BLaER1 treated with 17β-estradiol and CSF1 and Interleukin-3, amounts not matched to agents 10 nM and 100 nM (cell line): Measurements from ENCODE around the gene PLPP1.

ENCODE experiments used
- H3K27ac ChIP-seq, 11 experiments: shearing (Covaris generic); formaldehyde crosslinking; 2 replicates each; pipeline ENCODE4 v1.8.1; 2022
- H3K27me3 ChIP-seq, 11 experiments: shearing (Covaris generic); formaldehyde crosslinking; 2 replicates each; pipeline ENCODE4 v1.8.1; 2022
- H3K36me3 ChIP-seq, 11 experiments: shearing (Covaris generic); formaldehyde crosslinking; 2 replicates each; pipeline ENCODE4 v1.8.1; 2022
- H3K4me1 ChIP-seq, 10 experiments: shearing (Covaris generic); formaldehyde crosslinking; 2 replicates each; pipeline ENCODE4 v1.8.1; 2022
- H3K4me2 ChIP-seq, 11 experiments: shearing (Covaris generic); formaldehyde crosslinking; 2 replicates each; pipeline ENCODE4 v1.8.1; 2022
- H3K4me3 ChIP-seq, 10 experiments: shearing (Covaris generic); formaldehyde crosslinking; 2 replicates each; pipeline ENCODE4 v1.8.1; 2022
- H3K9ac ChIP-seq, 11 experiments: shearing (Covaris generic); formaldehyde crosslinking; 2 replicates each; pipeline ENCODE4 v1.8.1; 2022
- H3K9me3 ChIP-seq, 11 experiments: shearing (Covaris generic); formaldehyde crosslinking; replicated peaks in 1 of 11; 2 replicates each; pipeline ENCODE4 v1.8.1; 2022
- H4K20me1 ChIP-seq, 11 experiments: shearing (Covaris generic); formaldehyde crosslinking; 2 replicates each; pipeline ENCODE4 v1.8.1; 2022
- Cebpa-rat ChIP-seq, 11 experiments: shearing (Covaris generic); IDR thresholded peaks; 2 replicates each; pipeline ENCODE4 v1.8.1; 2022

The PLPP1 gene

DNA sequence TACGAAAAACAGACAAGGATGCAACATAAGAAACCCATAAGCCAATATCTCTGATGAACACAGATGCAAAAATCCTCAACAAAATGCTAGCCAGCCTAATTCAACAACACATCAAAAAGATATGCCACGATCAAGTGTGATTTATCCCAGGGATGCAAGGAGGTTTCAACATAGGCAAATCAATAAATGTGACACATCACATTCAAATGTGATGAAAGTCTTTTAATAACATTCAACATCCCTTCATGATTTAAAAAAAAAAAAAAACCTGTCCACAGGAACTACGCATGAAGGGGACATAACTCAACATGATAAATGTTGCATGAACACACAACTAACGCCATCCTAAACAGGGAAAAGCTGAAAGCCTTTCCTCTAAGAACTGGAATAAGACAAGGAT is 102.2 kb downstream of the PLPP1 start:
- H3K36me3 ChIP-seq, result peaks cover 31 to 60% (median 47%) of the 10 kb centered on the region in 11 experiments
- no peak overlapping the region for H3K4me3 ChIP-seq
- no peak for TF ChIP-seq Cebpa-rat (IDR thresholded peaks at IDR 0.05)
- no peaks in the 10 kb centered on the region for H4K20me1 ChIP-seq
- no peak overlapping the region for H3K4me2 ChIP-seq
- no peak overlapping the region for H3K9ac ChIP-seq
- peaks cover 62 to 82% (median 70%) of the 10 kb centered on the region in 11 experiments for H3K9me3 ChIP-seq
- H3K27me3 ChIP-seq, result no peaks in the 10 kb centered on the region
- H3K4me1 ChIP-seq, result no peaks in the 10 kb centered on the region
- H3K27ac ChIP-seq, result no peak overlapping the region

DNA sequence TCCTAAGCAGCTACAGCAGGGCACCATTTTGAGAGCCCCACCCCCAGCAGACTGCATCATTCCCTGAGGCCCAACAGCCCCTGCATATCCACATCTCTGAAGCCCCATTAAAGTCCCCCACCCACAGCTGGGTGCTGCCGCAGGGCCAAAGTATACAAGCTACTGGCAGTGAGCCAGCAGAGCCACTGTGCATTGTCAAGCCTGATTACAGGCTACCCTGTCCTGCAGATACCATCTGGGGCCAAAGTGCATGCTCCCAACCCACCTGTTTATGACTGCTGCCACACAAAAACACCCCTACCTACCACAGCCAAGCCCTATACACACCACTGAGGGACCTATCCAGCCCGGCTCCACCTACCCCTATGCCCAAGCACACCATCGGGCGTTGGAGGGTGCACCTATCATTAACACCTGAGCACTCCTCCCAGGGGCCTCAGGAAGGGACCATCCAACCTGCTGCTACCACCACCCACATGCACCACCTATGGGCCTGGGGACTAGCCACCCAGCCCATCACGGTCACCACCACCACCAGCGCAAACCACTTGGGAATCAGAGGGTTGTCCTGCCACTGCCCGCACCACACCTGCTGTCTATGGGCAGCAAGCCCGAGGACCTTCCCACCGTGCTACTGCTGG is 105.0 kb downstream of the PLPP1 start:
- Histone ChIP-seq H3K27ac (no peak overlapping the region), H4K20me1 (no peaks in the 10 kb centered on the region), H3K36me3 (peaks cover 59 to 84% (median 75%) of the 10 kb centered on the region in 11 experiments), H3K9ac (no peak overlapping the region), H3K27me3 (no peaks in the 10 kb centered on the region), H3K4me2 (no peak overlapping the region), H3K4me1 (no peaks in the 10 kb centered on the region), H3K9me3 (peaks cover 57 to 66% (median 63%) of the 10 kb centered on the region in 11 experiments), H3K4me3 (no peak overlapping the region; a peak in 1 of 20 replicates)
- no peak for TF ChIP-seq Cebpa-rat (IDR thresholded peaks at IDR 0.05)

GRCh38 chr5:55429221-55429612 is 105.5 kb downstream of the PLPP1 start:
- Histone ChIP-seq H3K27ac (no peak overlapping the region), H3K4me1 (no peaks in the 10 kb centered on the region), H3K9ac (no peak overlapping the region), H4K20me1 (no peaks in the 10 kb centered on the region), H3K9me3 (peaks cover 57 to 65% (median 60%) of the 10 kb centered on the region in 11 experiments), H3K4me3 (no peak overlapping the region; a peak in 1 of 20 replicates), H3K36me3 (peaks cover 64 to 89% (median 80%) of the 10 kb centered on the region in 11 experiments), H3K4me2 (no peak overlapping the region), H3K27me3 (no peaks in the 10 kb centered on the region)
- TF ChIP-seq Cebpa-rat (IDR thresholded peaks at IDR 0.05), result no peak

- no peak overlapping the region for H3K9ac ChIP-seq
- peaks cover 85 to 100% (median 96%) of the 10 kb centered on the region in 11 experiments for H3K36me3 ChIP-seq
- no peak overlapping the region for H3K27ac ChIP-seq
- H3K27me3 ChIP-seq, result no peaks in the 10 kb centered on the region
- H3K4me1 ChIP-seq, result no peaks in the 10 kb centered on the region
- TF ChIP-seq Cebpa-rat (IDR thresholded peaks at IDR 0.05), result no peak
- H4K20me1 ChIP-seq, result peaks cover 0 to 3% (median 0%) of the 10 kb centered on the region in 11 experiments; a peak in 1 of 22 replicates
- H3K4me2 ChIP-seq, result no peak overlapping the region
- peaks cover 41 to 51% (median 42%) of the 10 kb centered on the region in 11 experiments for H3K9me3 ChIP-seq
- H3K4me3 ChIP-seq, result no peak overlapping the region
These were observed 107.6 kb downstream of the PLPP1 start for GRCh38 chr5:55427157-55427556.

DNA sequence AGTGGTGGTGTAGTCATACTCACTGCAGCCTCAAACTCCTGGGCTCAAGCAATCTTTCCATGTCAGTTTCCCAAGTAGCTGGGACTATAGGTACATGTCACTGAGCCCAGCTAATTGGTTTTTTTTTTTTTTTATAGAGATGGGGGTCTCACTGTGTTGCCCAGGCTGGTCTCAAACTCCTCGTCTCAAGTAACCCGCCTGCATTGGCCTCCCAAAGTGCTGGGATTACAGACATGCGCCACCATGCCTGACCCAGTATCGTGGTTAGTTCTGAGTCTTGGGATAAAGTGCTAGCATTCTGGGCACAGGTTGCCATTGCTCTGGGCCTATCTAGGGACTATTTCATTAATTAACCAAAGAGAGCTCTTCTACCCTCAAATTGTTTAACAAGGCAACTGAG is 108.3 kb downstream of the PLPP1 start:
- H3K27me3 ChIP-seq, result no peaks in the 10 kb centered on the region
- no peak overlapping the region for H3K4me3 ChIP-seq
- TF ChIP-seq Cebpa-rat (IDR thresholded peaks at IDR 0.05), result no peak
- peaks cover 34 to 44% (median 35%) of the 10 kb centered on the region in 11 experiments for H3K9me3 ChIP-seq
- H3K4me1 ChIP-seq, result no peaks in the 10 kb centered on the region
- H4K20me1 ChIP-seq, result peaks cover 0 to 8% (median 0%) of the 10 kb centered on the region in 11 experiments; a peak in 1 of 22 replicates
- no peak overlapping the region for H3K27ac ChIP-seq
- H3K4me2 ChIP-seq, result no peak overlapping the region
- H3K9ac ChIP-seq, result no peak overlapping the region
- peaks cover 91 to 100% (median 97%) of the 10 kb centered on the region in 11 experiments for H3K36me3 ChIP-seq

- TF ChIP-seq Cebpa-rat (IDR thresholded peaks at IDR 0.05), result no peak
- peaks cover 0 to 8% (median 0%) of the 10 kb centered on the region in 11 experiments; a peak in 2 of 22 replicates for H4K20me1 ChIP-seq
- peaks cover 0 to 1% (median 0%) of the 10 kb centered on the region in 11 experiments; a peak in 2 of 22 replicates for H3K9me3 ChIP-seq
- no peak overlapping the region for H3K4me3 ChIP-seq
- H3K9ac ChIP-seq, result no peak overlapping the region
- H3K4me2 ChIP-seq, result no peak overlapping the region
- H3K4me1 ChIP-seq, result no peaks in the 10 kb centered on the region
- H3K27me3 ChIP-seq, result no peaks in the 10 kb centered on the region
- peaks cover 84 to 100% (median 95%) of the 10 kb centered on the region in 11 experiments for H3K36me3 ChIP-seq
- no peak overlapping the region for H3K27ac ChIP-seq
These were observed 113.7 kb downstream of the PLPP1 start for GRCh38 chr5:55421074-55421529.

GRCh38 chr5:55418994-55419968 is 115.5 kb downstream of the PLPP1 start:
- no peak overlapping the region for H3K4me2 ChIP-seq
- H3K27ac ChIP-seq, result no peak overlapping the region
- no peaks in the 10 kb centered on the region; a peak in 1 of 22 replicates for H3K9me3 ChIP-seq
- H3K27me3 ChIP-seq, result no peaks in the 10 kb centered on the region
- H3K9ac ChIP-seq, result no peak overlapping the region
- no peaks in the 10 kb centered on the region for H3K4me1 ChIP-seq
- peaks cover 83 to 100% (median 94%) of the 10 kb centered on the region in 11 experiments for H3K36me3 ChIP-seq
- no peak overlapping the region for H3K4me3 ChIP-seq
- peaks cover 0 to 8% (median 0%) of the 10 kb centered on the region in 11 experiments; a peak in 2 of 22 replicates for H4K20me1 ChIP-seq
- TF ChIP-seq Cebpa-rat (IDR thresholded peaks at IDR 0.05), result no peak

- Histone ChIP-seq H3K4me2 (no peak overlapping the region), H3K9me3 (no peaks in the 10 kb centered on the region), H3K27me3 (no peaks in the 10 kb centered on the region), H3K4me3 (no peak overlapping the region), H3K27ac (no peak overlapping the region), H3K4me1 (peaks cover 0 to 12% (median 5%) of the 10 kb centered on the region in 10 experiments; a peak in 10 of 20 replicates), H4K20me1 (peaks cover 0 to 7% (median 0%) of the 10 kb centered on the region in 11 experiments; a peak in 4 of 22 replicates), H3K36me3 (peaks cover 74 to 100% (median 91%) of the 10 kb centered on the region in 11 experiments), H3K9ac (no peak overlapping the region)
- TF ChIP-seq Cebpa-rat (IDR thresholded peaks at IDR 0.05), result no peak
These were observed 118.5 kb downstream of the PLPP1 start for GRCh38 chr5:55416306-55416705.

DNA sequence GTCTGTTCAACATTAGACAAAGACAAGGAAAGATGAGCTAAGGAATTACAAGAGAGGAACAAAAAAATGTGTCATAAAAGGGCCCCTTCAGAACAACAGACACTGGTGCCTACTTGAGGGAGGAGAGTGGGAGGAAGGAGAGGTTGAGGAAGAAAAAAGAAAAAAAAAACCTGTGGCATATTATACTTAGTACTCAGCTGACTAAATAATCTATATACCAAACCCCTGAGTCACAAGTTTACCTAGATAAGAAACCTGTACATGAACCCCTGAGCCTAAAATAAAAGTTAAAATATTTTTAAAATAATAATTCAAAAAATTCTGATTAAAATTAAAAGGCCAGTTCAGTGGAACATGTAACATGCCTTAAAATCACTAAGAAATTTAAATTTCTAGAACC is 119.7 kb downstream of the PLPP1 start:
- H3K9me3 ChIP-seq, result no peaks in the 10 kb centered on the region
- H3K4me3 ChIP-seq, result no peak overlapping the region
- no peaks in the 10 kb centered on the region for H3K27me3 ChIP-seq
- H3K36me3 ChIP-seq, result peaks cover 69 to 100% (median 80%) of the 10 kb centered on the region in 11 experiments
- H3K9ac ChIP-seq, result no peak overlapping the region
- H3K4me1 ChIP-seq, result peaks cover 0 to 22% (median 9%) of the 10 kb centered on the region in 10 experiments; a peak in 10 of 20 replicates
- H3K27ac ChIP-seq, result no peak overlapping the region
- no peak overlapping the region for H3K4me2 ChIP-seq
- H4K20me1 ChIP-seq, result peaks cover 0 to 12% (median 0%) of the 10 kb centered on the region in 11 experiments; a peak in 4 of 22 replicates
- no peak for TF ChIP-seq Cebpa-rat (IDR thresholded peaks at IDR 0.05)
